H1 (cell line): Measurements from ENCODE around the gene TDRD1. TPM values are rescaled to one million over a fixed set of nuclear protein-coding genes. Genes with fewer than 3 reads are reported as not detected.

ENCODE experiments used
- CTCF ChIA-PET: fragments of 300-600 bp; sonication (Branson Sonifier 250); formaldehyde crosslinking; loops from one replicate; lab custom pipeline; 2021; ENCODE audit not compliant: partially characterized antibody; lab: Charles Lee
- POLR2A ChIA-PET: fragments of 300-600 bp; sonication (Branson Sonifier 250); formaldehyde crosslinking; loops from one replicate; lab custom pipeline; 2021; ENCODE audit warnings: inconsistent platforms; ENCODE audit not compliant: partially characterized antibody; lab: Charles Lee
- DNase-seq, 2 experiments: peaks; one replicate each; pipeline versions ENCODE4 v3.0.0 to v3.0.0-alpha.2; 2010 to 2022; ENCODE audit warnings: low spot score in 2 of 2, low read depth in 1 of 2, mixed read lengths in 1 of 2
- FAIRE-seq: peaks from 2 replicates; lab custom pipeline; 2011; peaks lifted over from hg19 to GRCh38; lab: Jason Lieb, UNC
- H2AFZ ChIP-seq: 2 replicates; pipeline ENCODE4 v1.8.1; 2012; ENCODE audit warnings: low read length, inconsistent platforms
- H2AK5ac ChIP-seq: 2 replicates; pipeline ENCODE4 v1.6.1; 2013; ENCODE audit warnings: low read depth, low read length
- H2BK120ac ChIP-seq: replicated peaks from 2 replicates; pipeline ENCODE3; 2013; ENCODE audit warnings: low read depth, low read length, inconsistent platforms
- H2BK12ac ChIP-seq: 2 replicates; pipeline ENCODE4 v1.6.1; 2013; ENCODE audit warnings: low read depth, low read length
- H2BK15ac ChIP-seq: 2 replicates; pipeline ENCODE4 v1.6.1; 2013; ENCODE audit warnings: low read length
- H2BK20ac ChIP-seq: 2 replicates; pipeline ENCODE4 v1.6.1; 2013; ENCODE audit warnings: low read length
- H2BK5ac ChIP-seq: 2 replicates; pipeline ENCODE4 v1.6.1; 2013; ENCODE audit warnings: low read depth, low read length
- H3K14ac ChIP-seq: 2 replicates; pipeline ENCODE4 v1.6.1; 2013; ENCODE audit warnings: inconsistent platforms; ENCODE audit not compliant: insufficient read length
- H3K18ac ChIP-seq: 2 replicates; pipeline ENCODE4 v1.6.1; 2013; ENCODE audit warnings: low read length; ENCODE audit errors: extremely low read depth
- H3K23ac ChIP-seq: 2 replicates; pipeline ENCODE4 v1.6.1; 2013; ENCODE audit warnings: inconsistent platforms; ENCODE audit not compliant: insufficient read length
- H3K23me2 ChIP-seq: 2 replicates; pipeline ENCODE4 v1.6.1; 2013; ENCODE audit warnings: low read depth, low read length
- H3K27ac ChIP-seq: 2 replicates; pipeline ENCODE4 v1.6.1; 2011; ENCODE audit warnings: low read depth, low read length, inconsistent platforms
- H3K27me3 ChIP-seq, 4 experiments: replicated peaks in 1 of 4; 1 replicate in 1 of 4; 2 replicates in 3 of 4; pipeline versions ENCODE4 v1.6.1 to v1.8.1; 2011 to 2013; ENCODE audit warnings: low read length in 3 of 4, mild to moderate bottlenecking in 3 of 4, inconsistent platforms in 2 of 4, mixed read lengths in 2 of 4, moderate library complexity in 1 of 4; ENCODE audit not compliant: control insufficient read depth in 3 of 4, insufficient read depth in 3 of 4; ENCODE audit errors: extremely low read depth in 1 of 4
- H3K36me3 ChIP-seq, 4 experiments: 2 replicates each; pipeline versions ENCODE4 v1.6.1 to v1.8.1; 2011 to 2013; ENCODE audit warnings: mild to moderate bottlenecking in 4 of 4, low read length in 3 of 4, moderate library complexity in 2 of 4, control low read depth in 1 of 4, inconsistent platforms in 1 of 4; ENCODE audit not compliant: insufficient read depth in 4 of 4, control insufficient read depth in 2 of 4
- H3K4ac ChIP-seq: replicated peaks from 2 replicates; pipeline ENCODE3; 2013; ENCODE audit warnings: low read length, low read depth, mixed read lengths, inconsistent platforms; ENCODE audit not compliant: insufficient read length
- H3K4me1 ChIP-seq, 4 experiments: replicated peaks in 1 of 4; 1 replicate in 1 of 4; 2 replicates in 3 of 4; pipeline versions ENCODE4 v1.6.1 to v1.8.1; 2011 to 2013; ENCODE audit warnings: low read length in 3 of 4, inconsistent platforms in 2 of 4, mixed read lengths in 1 of 4; ENCODE audit not compliant: insufficient read depth in 4 of 4, control insufficient read depth in 3 of 4
- H3K4me2 ChIP-seq, 2 experiments: 2 replicates each; pipeline versions ENCODE4 v1.6.1 to v1.8.1; 2011 to 2013; ENCODE audit warnings: low read depth in 2 of 2, low read length in 2 of 2, control low read depth in 1 of 2, inconsistent platforms in 1 of 2, mild to moderate bottlenecking in 1 of 2; ENCODE audit not compliant: insufficient read depth in 1 of 2
- H3K4me3 ChIP-seq, 4 experiments: fragments of 200-600, 300-600 bp in 1 of 4; sonication (generic), shearing (Covaris generic), sonication (Bioruptor Twin) in 1 of 4; 2 replicates each; pipeline versions ENCODE4 v1.5.1 to v1.8.1; 2011 to 2016; ENCODE audit warnings: low read length in 4 of 4, low read depth in 3 of 4, control low read depth in 2 of 4, inconsistent platforms in 2 of 4, mild to moderate bottlenecking in 2 of 4, mixed read lengths in 1 of 4, moderate library complexity in 1 of 4; ENCODE audit not compliant: insufficient read depth in 2 of 4; ENCODE audit errors: extremely low read depth in 1 of 4
- H3K56ac ChIP-seq: replicated peaks from 2 replicates; pipeline ENCODE3; 2013; ENCODE audit warnings: low read depth, mild to moderate bottlenecking, mixed read lengths, low read length, inconsistent platforms; ENCODE audit not compliant: insufficient read length
- H3K79me1 ChIP-seq: 2 replicates; pipeline ENCODE4 v1.6.1; 2013; ENCODE audit warnings: low read depth, low read length, control low read depth
- H3K79me2 ChIP-seq, 2 experiments: 2 replicates each; pipeline versions ENCODE4 v1.6.1 to v1.8.1; 2012 to 2013; ENCODE audit warnings: low read length in 2 of 2, mild to moderate bottlenecking in 2 of 2, inconsistent platforms in 1 of 2; ENCODE audit not compliant: insufficient read depth in 2 of 2, control insufficient read depth in 1 of 2
- H3K9ac ChIP-seq, 4 experiments: replicated peaks in 1 of 4; 1 replicate in 1 of 4; 2 replicates in 3 of 4; pipeline versions ENCODE4 v1.6.1 to v1.8.1; 2011 to 2013; ENCODE audit warnings: low read depth in 3 of 4, low read length in 3 of 4, control low read depth in 2 of 4, mild to moderate bottlenecking in 2 of 4, moderate library complexity in 2 of 4, inconsistent platforms in 1 of 4; ENCODE audit errors: extremely low read depth in 1 of 4
- H3K9me3 ChIP-seq, 2 experiments: 2 replicates each; pipeline versions ENCODE4 v1.6.1 to v1.8.1; 2012 to 2013; ENCODE audit warnings: mild to moderate bottlenecking in 2 of 2, moderate library complexity in 2 of 2, control low read depth in 1 of 2, inconsistent platforms in 1 of 2, low read depth in 1 of 2, low read length in 1 of 2, mixed read lengths in 1 of 2; ENCODE audit not compliant: insufficient read depth in 2 of 2
- H4K20me1 ChIP-seq, 2 experiments: replicated peaks in 1 of 2; 2 replicates each; pipeline versions ENCODE3 to v1.8.1; 2011 to 2013; ENCODE audit warnings: inconsistent platforms in 2 of 2, low read length in 2 of 2, mild to moderate bottlenecking in 1 of 2; ENCODE audit not compliant: insufficient read depth in 2 of 2, control insufficient read depth in 1 of 2
- H4K5ac ChIP-seq: 2 replicates; pipeline ENCODE4 v1.6.1; 2013; ENCODE audit warnings: low read length, low read depth, mixed read lengths, inconsistent platforms; ENCODE audit not compliant: insufficient read length
- H4K8ac ChIP-seq: 2 replicates; pipeline ENCODE4 v1.8.0; 2013; ENCODE audit warnings: mild to moderate bottlenecking, moderate library complexity, low read length, inconsistent platforms; ENCODE audit not compliant: insufficient read depth; ENCODE audit errors: extremely low read depth
- H4K91ac ChIP-seq: replicated peaks from 2 replicates; pipeline ENCODE3; 2013; ENCODE audit warnings: low read length, mixed read lengths, inconsistent platforms; ENCODE audit not compliant: insufficient read length
- CBX5 ChIP-seq: fragments of 300-800, 300-1000 bp; sonication (generic); IDR thresholded peaks from 2 replicates; pipeline ENCODE4 v1.7.1; 2016; ENCODE audit warnings: antibody characterized with exemption, low read length, low read depth
- HDAC6 ChIP-seq: IDR thresholded peaks from one replicate; pipeline ENCODE4 v1.7.1; 2012; ENCODE audit warnings: low read depth, mild to moderate bottlenecking, inconsistent platforms, low read length, moderate library complexity
- POU5F1 ChIP-seq: IDR thresholded peaks from 2 replicates; pipeline ENCODE4 v1.6.1; 2011; ENCODE audit warnings: low read depth, mild to moderate bottlenecking, low read length, moderate library complexity
- SIRT6 ChIP-seq: IDR thresholded peaks from one replicate; pipeline ENCODE4 v1.7.1; 2012; ENCODE audit warnings: low read length, inconsistent platforms
- SP4 ChIP-seq: IDR thresholded peaks from 2 replicates; pipeline ENCODE4 v1.6.1; 2012; ENCODE audit warnings: low read length, inconsistent platforms
- YY1 ChIP-seq: IDR thresholded peaks from 2 replicates; pipeline ENCODE4 v1.6.1; 2011; ENCODE audit warnings: low read depth, mild to moderate bottlenecking, low read length
- WGBS, 2 experiments: shearing (Covaris generic) in 1 of 2; methylation state at CpG; one replicate each; pipeline versions ENCODE4 v1.1.6 to v1.1.7; 2013 to 2015; ENCODE audit warnings: low lambda C conversion rate in 2 of 2, mixed read lengths in 2 of 2, inconsistent platforms in 1 of 2, low coverage in 1 of 2, missing lambda C conversion rate in 1 of 2; ENCODE audit not compliant: insufficient replicate concordance in 2 of 2, insufficient coverage in 1 of 2, insufficient read length in 1 of 2; ENCODE audit errors: extremely low coverage in 1 of 2, missing lambda C conversion rate in 1 of 2; 5-methylcytosine and 5-hydroxymethylcytosine counted together
- polyA plus RNA-seq, 7 experiments: library from polyadenylated mRNA; depleted of rRNA in 3 of 7; stranded (reverse) in 5 of 7; unstranded in 2 of 7; fragments of >200 nt in 5 of 7; fragments of 200-250 nt in 2 of 7; gene quantifications; 1 replicate in 5 of 7; 2 replicates in 1 of 7; 4 replicates in 1 of 7; pipeline versions ENCODE4 v1.2.1 to v1.2.3, GENCODE V29; 2011 to 2013; ENCODE audit warnings: missing spikeins in 2 of 7, mixed read lengths in 2 of 7
- total RNA-seq: library from RNA; stranded (reverse); fragmentation: NEBNext Ultra II Directional; extraction: Animal tissue kit (Norgen Biotek cat#: 25700); gene quantifications from 2 replicates; pipeline ENCODE4 v1.2.1, GENCODE V29; 2021

TDRD1 gene
- total and polyA plus RNA-seq, 2 of the 8 experiments (the other 6 are each of a cell fraction or from before 2014, with no cell fraction given): 0.02 to 0.71 TPM

DNA sequence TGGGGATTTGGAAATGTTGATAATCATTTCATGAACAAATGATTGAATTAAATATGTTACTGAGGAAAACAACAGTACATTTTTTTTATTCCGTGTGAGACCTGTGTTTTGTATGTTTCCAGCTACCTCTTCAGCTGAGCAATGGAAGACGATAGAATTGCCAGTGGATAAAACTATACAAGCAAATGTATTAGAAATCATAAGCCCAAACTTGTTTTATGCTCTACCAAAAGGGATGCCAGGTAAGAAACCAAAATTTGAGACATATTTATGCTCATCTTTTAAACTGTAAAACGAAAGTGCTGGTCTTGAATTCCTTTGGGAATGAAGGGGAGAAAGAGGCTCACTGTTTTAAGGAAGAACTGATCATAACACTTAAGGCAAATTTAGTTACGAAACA, 42.1 kb downstream of the TDRD1 start:
- Histone ChIP-seq H3K23ac (no peak overlapping the region), H3K79me2 (no peaks in the 10 kb centered on the region), H2BK120ac (no peak overlapping the region), H3K79me1 (no peaks in the 10 kb centered on the region), H3K4ac (no peak overlapping the region), H4K5ac (no peak overlapping the region), H3K36me3 (no peaks in the 10 kb centered on the region), H3K4me1 (no peaks in the 10 kb centered on the region), H3K9me3 (no peaks in the 10 kb centered on the region), H4K20me1 (no peaks in the 10 kb centered on the region), H2BK20ac (no peak overlapping the region), H3K18ac (no peak overlapping the region), H2AFZ (no peak overlapping the region), H3K23me2 (no peaks in the 10 kb centered on the region), H3K27me3 (no peaks in the 10 kb centered on the region), H3K9ac (no peak overlapping the region), H3K27ac (no peak overlapping the region), H2BK5ac (no peak overlapping the region), H3K56ac (no peak overlapping the region), H2BK12ac (no peak overlapping the region), H3K14ac (no peak overlapping the region), H2BK15ac (no peak overlapping the region), H3K4me2 (no peak overlapping the region), H4K91ac (no peak overlapping the region), H3K4me3 (no peak overlapping the region), H4K8ac (no peak overlapping the region), H2AK5ac (no peak overlapping the region)
- ChIA-PET POLR2A (no interaction called here), CTCF (interaction anchor here (1.2 to 1.8 kb wide), 2 partner anchors 12 to 13 kb away, joined by 3 to 5 read pairs; no protein-coding TSS in a partner anchor)
- WGBS, 2 experiments: 88% methylated on average over 4 of the region's 4 CpGs; no CpG with 5 or more reads in 1 of the 2 experiments
- DNase-seq: no peak
- TF ChIP-seq HDAC6: no peak
- no peak for TF ChIP-seq POU5F1
- TF ChIP-seq SIRT6: no peak
- TF ChIP-seq CBX5: no peak
- TF ChIP-seq SP4: no peak
- no peak for TF ChIP-seq YY1
- no peak for FAIRE-seq
